Left forelimb (tissue), 1 donor: ENCODE results near the gene OTOS.

Source experiments
- DNase-seq: peaks from one replicate; pipeline ENCODE4 v3.0.0-alpha.2; 2018; ENCODE audit warnings: low spot score

The OTOS gene

DNA sequence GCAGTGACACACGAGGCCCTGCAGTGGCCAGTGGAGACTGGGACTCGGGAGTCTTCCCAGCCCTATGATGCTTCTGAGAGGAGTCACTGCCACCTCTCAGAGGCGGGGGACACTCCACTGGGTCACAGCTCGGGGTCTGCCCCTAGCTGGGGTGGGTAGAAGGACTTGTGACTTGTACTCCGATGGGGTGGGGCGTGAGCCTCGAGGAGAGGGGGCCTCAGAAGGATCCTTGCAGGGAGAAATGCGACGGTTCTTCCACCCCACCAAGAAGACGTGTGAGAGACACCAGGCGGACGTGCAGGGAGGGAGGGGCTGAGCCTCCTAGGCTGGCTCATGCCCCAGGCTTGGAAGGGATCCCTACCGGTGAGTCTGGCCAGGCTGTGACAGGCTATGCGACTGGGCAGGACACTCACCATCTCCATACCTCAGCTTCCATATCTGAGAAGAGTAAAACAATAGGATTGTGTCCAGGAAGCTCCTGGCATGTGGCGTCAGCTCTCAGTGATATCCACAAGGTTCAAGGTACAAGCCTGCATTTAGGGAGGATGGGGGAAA lies 11.1 kb upstream of the OTOS start:
- no peak for DNase-seq

DNA sequence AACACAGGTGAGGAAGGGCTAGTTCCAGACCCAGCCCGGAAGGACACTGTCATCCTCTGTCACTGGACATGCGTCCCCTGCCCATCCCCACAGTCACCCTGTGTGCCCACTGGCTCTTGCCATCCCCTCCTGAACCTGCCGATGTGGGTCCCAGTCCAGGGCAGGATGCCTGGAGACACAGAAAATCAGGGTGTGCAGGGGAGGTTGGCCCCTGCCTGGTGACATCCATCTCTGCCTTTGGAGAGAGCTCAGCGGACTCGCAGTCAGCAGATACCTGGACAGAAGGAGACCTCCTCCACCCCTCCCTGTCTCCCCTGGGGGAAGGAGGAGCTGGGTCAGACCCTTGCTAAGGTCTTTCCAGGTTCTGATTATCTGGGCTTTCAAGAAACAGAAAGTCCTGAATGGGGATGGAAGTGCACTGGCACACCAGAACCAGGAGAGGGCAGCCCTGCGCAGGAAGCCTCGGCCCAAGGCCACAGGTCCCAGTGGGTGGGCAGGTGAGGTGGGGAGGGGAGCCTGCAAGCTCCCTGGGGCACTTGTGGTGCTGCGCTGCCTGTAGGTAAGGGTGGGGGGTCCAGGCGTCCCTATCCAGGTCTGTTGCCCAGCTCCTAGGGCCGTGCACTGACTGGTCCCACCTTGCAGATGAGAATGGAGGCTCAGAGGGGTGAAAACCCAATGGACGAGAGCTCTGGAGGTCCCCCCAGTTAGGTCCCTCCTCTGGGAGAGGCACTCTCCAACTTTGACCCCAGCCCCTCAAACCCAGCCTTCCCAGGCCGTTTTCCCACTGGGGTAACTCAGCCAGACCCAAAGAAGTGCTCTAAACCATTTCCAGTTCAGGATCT lies 9.7 kb upstream of the OTOS start:
- DNase-seq, result no peak

DNA sequence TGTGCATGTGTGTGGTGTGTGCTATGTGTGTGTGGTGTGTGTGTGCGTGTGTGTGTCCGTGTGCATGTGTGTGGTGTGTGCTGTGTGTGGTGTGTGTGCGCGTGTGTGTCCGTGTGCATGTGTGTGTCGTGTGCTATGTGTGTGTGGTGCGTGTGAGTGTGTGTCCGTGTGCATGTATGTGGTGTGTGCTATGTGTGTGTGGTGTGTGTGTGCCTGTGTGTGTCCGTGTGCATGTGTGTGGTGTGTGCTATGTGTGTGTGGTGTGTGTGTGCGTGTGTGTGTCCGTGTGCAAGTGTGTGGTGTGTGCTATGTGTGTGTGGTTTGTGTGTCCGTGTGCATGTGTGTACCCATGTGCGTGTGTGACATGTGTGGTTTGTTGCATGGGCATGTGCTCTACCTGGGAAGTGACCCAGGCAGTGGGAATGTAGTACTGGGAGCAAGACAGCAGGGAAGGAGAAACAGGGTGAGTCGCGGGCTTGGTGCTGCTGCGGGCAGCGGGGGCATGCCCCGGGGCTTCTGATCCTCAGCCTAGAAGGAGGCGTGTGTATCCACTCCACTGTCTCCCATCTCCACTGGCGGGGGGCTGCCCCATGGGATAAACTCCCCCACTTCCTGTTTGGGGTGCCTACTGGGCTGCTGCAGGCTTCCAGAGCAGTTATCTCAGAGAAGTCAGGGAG lies 7.6 kb upstream of the OTOS start:
- DNase-seq, result no peak

DNA sequence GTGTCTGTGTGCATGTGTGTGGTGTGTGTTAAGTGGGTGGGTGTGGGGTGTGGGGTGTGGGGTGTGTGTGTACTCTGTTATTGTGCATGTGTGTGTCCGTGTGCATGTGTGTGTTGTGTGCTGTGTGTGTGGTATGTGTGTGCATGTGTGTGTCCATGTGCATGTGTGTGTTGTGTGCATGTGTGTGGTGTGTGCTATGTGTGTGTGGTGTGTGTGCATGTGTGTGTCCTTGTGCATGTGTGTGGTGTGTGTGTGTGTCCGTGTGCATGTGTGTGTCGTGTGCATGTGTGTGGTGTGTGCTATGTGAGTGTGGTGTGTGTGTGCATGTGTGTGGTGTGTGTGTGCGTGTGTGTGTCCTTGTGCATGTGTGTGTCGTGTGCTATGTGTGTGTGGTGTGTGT lies 6.9 kb upstream of the OTOS start:
- DNase-seq, result no peak

DNA sequence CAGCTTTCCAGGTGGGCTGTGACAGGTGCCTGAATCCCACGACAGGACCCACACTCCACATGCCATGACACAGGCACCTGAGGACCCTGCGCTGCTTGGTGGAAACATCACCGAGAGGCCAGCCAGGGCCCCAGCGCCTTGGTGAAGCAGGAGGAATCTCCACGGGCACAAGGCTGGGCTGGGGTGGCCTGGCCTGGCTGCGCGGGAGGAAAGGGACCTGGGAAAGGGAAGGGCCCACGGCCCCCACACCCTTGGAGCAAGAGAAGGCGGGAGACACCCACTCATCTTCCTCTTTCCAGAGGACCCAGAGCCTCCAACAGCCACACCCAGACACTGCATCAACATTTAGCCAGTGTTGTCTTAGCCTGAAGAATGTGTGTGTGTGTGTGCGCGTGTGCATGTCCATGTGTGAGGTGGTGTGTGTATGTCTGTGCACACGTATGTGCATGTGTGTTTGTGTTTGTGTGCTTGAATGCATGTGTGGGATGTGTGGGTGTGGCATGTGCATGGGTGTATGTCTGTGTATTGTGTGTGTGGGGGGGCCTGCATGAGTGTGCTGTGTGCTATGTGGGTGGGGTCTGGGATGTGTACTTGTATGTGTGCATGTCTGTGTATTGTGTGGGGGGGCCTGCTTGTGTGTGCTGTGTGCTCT lies 6.3 kb upstream of the OTOS start:
- no peak for DNase-seq

DNA sequence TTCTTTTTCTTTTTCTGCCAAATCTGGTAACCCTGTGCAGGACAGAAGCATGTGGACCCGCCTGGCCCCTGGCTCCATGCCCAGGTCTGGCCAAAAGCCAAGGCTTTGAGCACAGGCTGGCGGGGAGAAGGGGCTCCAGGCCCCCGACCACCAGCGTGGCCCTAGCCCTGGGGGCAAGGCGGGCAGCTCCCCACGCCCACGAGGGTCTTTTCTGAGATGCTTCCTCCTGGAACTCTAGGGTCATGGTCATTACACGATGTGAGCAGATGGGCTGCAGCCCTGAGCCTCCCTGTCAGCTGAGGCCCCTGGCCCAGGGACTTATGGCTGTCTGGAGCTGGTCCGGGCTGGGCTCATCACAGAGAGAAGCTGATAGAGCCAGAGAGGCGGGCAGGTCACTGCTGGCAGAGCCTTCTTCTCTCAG lies 5.7 kb upstream of the OTOS start:
- no peak for DNase-seq

DNA sequence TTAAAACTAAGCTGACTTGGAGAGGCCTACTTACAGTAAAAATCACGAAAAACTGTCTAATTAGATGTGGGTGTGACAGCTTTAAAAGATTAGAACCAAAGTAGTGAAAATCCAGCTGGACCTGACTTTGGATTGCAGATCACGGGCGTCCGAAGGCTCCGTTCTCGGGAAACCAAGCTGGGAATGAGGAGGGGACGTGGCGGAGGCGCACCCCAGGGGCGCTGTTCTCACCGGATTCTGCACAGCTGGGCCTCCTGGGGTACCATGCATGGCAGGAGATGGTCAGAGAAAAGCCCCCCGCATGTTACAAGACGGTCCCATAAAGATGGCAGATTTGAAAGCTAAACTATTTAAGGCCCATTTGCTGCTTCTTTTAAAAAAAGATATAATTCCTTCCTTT lies 5.0 kb upstream of the OTOS start:
- no peak for DNase-seq

DNA sequence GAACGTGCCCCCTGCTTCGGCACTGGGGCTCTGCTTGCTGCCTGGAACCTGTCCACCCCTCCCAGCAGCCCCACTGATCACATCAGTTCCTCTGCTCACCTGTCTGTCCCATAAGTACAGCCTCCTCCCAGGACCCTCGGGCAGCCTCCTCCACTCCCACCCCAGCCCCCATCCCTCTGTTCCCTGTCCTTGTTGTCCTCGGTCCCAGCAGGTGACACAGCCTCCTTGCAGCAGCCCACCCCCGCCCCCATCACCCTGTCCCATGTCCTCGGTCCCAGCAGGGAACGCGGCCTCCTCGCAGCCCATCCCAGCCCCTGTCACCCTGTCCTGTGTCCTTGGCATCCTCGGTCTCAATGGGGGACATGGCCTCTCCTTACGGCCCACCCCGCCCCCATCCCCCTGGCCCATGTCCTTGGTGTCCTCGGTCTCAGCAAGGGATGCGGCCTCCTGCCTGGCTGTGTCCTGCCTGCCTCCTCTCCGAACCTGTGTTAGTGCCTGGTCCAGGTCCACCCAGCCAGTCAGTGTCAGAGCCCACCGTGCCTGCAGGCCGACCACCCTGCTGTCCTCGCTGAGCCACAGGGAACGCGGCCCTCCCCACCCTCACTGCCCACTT lies 4.3 kb upstream of the OTOS start:
- DNase-seq, result no peak

DNA sequence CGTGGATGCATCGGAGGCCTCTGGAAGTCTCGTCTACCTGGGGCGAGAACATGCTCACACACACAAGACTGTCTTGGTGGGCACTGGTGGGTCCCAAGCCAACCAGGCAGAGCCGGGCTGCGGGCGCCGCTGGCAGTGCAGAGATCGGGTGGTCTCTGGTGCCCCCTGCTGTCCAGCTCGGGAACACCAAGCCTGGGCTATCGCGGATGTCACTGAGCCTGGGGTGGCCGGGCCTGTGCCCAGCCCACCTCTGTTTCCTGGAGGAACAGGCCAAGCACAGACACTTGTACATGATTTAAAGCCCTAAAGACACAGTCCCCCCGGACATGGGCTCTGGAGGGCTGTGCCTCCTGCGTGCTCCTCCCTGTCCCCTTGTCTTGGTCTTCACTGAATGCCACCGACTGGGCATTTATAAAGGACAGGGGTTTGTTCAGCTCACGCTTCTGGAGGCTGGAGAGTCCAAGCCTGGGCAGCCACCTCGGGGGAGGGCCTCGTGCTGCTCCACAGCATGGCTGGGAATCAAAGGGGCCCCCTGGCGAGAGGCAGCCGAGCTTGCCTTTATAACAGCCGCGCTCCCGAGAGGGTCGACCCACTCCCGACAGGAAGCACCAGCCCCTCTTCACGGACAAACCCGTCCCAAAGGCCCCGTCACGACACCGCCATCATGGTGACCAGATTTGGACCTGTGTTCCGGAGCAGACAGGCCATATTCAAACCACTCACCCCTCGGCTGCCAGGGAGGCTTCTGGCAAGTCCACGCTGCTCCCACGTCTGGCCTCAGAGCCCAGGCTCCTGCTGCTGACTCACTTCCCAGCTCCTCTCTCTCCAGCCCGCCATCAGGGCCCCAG lies 3.6 kb upstream of the OTOS start:
- DNase-seq, result peak; percentile 86

DNA sequence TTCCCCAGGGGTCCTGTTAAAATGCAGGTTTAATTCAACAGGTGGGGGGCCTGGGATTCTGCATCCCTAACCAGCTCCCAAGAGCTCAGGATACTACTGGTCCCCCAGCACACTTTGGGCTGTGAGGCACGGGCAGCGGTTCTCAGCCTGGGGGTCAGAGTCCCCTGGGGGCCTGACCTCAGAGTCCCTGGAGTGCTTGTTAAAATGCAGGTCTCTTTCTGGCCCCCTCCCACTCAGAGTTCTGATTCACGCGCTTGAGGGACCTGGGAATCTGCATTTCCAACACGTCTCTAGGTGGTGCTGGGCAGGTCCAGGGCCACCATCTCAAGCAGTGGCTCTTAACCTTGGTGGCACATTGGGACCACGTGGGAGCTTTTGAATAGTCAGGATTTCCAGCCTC lies 2.8 kb upstream of the OTOS start:
- no peak for DNase-seq

DNA sequence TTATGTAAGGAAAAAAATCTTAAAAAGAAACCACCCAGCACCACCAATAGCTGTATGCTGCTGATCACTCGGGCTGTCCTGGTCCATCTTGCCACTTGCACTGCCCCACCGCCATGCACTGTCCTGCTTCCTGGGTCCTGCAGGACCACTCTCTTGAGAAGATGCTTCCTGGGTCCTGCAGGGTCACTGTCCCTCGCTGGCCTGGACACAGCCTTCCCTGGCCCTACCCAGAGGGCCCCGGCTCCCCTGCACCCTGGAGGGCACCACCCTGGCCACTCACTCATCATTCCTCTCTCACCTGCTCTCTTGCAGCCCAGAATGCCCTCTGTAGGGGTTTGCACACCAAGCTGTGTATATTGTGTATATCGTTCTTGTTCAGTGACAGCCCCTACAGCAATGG lies 2.4 kb upstream of the OTOS start:
- no peak for DNase-seq

DNA sequence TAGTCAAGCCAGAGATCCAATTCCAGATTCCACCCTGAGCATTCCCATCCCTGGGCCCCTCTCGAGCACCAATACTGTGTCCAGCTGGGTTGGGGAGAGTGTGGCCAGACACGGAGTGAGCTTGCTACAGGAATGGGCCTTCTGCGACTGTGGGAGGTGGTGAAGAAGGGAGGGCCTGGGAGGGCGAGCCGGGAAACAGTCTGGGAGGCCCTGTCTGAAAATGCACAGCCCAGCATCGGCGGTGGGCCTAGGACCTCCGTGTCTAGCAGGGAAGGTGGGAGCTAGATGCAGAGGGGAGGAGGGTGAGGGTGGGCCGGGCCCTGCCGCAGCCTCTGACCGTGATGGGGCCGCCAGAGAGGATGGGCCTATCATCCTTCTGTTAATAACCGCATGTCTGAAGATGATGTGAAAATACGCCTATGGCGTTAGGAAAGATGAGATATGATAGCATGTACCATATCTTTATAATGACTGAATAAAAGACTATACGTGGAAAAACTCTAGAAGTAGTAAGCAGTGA lies 1.9 kb upstream of the OTOS start:
- no peak for DNase-seq

DNA sequence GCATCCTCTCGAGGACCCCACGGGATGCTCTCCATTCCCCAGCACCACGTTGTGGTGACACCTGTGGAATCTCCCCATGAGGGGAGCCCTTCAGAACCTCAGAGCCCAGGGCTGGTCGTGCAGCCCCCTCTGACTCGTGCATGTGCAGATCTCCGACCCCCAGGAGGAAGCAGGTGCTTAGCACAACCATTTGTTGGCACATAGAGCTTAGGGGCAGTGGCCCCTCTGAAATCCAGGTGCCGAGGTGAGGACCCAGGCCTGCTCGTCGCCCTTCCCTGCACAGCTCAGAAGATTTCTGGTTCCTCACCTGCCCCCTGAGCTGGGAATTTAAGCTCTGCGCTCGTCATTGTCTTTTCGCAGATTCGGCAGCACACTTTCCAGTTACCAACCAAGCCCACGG lies 1.3 kb upstream of the OTOS start:
- DNase-seq, result peak; percentile 36

DNA sequence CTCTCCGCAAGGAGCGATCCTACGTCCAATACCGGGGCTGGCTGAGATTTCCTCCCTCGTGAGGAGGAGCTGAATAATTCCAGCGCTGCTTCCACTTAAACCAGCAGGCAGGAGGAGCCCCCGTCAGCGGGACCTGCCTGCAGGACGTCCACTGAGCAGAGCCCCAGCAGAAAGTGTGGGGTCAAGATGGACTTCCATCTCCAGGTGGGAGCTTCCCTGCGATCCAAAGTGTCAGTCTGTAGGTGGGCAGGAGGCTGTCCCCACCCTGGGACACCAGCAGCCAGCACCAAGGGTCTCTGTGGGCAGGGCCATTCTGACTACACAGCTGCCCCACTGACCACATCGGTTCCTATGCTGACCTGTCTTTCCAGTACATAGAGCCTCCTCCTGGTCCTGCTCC lies 462 bp upstream of the OTOS start:
- DNase-seq, result peak; percentile 50

DNA sequence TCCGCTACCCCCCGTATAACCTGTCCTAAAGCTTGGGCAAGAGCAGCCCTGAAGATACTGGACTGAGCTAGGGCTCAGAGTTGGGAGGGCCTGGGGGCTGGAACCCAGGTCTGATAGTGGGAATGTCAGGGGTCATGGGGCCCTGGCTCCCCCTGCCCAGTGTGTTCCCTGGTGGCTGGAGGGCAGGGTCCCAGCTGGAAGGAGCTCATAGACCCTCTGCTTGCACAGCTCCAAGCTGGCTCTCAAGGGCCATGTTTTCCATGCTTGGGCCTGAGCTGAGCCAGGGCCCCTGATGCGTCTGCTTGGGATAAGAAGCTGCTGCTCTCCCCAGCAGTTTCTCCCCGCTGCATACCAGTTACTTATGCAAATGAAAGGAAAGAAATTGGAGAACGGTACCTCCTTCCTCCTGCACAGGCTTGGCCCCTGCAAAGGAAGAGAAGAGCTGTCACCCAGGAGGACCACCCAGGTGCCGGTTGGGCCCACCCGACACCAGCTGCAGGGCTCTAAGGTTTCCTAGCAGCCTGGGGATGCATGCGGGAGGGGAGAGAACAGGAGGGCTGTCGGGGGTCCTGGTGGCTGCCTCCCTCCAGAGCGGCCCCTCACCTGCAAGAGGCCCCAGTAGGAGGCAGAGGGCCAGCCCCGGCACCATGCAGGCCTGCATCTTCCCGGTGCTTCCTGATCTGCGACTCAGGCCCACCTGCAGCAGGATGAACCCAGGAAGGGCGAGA lies 628 bp downstream of the OTOS start:
- peak; percentile 54 for DNase-seq

DNA sequence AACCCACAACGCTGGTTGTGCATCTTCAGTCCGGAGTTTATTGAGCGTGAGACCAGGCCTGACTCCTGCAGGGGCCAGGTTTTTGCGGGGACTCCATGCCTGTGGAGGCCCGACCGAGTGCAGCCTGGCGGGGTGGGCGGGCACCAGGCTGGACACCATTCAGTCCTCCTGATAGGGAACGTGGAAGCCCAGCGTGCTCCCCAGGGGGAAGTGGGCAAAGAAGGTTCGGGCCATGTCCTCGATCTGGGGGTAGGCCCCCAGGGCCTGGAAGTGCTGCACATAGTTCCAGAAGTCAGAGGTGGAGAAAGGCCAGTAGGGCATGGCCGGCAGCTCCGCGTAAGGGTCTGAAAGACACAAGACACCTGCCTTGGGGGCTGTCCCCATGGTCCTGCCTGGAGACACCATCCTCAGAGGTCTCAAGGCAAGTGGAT lies 1.4 kb downstream of the OTOS start:
- peak; percentile 47 for DNase-seq

DNA sequence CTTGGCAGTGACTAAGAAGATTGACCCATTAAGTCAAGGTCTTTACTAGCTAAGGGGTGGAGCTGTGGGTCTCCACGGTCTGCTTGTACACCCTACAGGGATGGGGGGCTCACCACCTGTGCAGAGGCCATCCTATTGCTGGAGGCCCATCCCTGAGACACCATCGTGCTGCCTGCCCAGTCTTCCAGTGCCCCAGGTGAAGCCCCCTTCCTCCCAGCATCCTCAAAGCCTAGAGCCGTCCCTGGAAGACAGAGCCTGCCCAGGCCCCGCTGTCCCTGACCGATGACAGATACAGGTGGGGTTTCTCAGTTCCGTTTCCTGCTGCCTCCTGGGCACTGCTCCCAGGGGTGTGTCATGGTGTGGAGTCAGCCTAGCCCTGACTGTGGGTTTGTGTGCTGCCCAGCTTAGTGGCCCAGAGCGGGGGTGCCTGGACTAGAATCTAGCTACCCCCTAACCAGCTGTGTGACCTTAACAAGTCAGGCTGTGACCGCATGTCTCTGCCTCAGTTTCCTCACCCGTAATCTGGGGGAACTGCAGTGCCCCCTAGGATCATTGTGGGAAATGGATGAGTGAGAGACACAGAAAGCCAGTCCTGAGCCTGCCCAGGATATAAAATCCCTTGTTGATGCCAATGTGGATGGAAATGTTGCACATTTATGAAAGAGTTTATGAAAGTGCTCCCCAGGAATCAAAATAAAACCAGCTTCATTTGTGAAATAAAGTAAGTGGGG lies 2.0 kb downstream of the OTOS start:
- DNase-seq, result peak; percentile 56

DNA sequence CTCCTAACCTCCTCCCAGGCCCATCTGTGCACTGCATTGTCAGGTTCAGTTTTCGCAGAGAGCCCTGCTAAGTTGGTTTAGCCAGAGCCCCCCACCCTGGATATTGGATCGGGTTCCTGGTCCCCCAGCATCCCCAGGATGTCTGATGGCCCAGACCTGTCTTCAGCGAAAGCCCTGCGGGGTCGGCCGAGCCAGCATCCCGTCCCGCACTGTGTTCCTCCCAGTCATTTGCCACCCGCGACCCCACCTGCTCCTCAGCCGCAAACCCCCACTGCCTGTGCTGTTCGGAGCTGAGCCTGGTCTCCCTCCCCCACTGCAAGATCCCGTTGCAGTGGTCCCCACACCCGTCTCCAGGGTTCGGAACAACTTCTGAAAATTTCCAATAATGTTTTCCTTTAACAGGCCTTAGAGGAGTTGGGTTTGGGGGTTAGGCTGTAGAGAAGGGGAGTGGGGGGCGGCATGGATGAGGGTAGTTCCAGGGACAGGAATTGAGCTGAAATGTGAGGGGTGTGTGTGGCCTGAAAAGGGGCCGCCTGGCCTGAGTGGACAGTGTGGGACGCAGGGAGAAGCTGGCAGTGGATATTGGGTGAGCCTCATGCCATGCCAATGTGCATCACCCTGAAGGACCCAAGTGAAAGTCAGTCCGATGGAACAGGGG lies 2.7 kb downstream of the OTOS start:
- DNase-seq, result peak; percentile 58

DNA sequence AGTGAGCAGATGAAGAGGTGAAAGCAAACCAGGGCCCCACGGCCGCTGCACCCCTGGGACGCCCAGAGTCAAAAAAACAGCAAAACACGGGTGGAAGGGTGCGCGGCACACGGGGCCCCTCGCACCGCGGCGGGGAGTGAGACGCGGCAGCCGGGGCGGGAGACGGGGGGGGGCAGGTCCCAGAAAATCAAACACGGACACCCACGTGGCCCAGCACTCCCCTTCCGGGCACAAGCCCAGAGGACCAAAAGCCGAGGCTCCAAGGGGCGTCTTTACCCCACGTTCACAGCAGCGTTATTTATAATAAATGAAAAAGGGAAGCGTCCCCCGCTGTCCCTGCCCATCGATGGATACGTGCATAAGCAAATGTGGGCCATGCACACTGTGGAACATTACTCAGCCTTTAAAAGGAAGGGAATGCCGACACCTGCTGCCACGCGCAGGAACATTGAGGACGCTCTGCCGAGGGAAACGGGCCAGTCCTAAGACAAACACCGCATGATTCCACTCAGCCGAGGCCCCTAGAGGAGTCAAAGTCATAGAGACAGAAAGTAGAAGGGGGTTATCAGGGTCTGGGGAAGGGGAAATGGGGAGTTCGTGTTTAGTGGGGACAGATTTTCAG lies 3.7 kb downstream of the OTOS start:
- no peak for DNase-seq
